ENCODE measurements around the gene ZMAT2. TPM values are rescaled to one million over a fixed set of nuclear protein-coding genes. Genes with fewer than 3 reads are reported as not detected.
"Not testable (repeated sequence)": the region's sequence is repeated elsewhere in the genome, so short reads cannot be mapped to it uniquely, and the experiment has no call there.

Gene ZMAT2, protein sequence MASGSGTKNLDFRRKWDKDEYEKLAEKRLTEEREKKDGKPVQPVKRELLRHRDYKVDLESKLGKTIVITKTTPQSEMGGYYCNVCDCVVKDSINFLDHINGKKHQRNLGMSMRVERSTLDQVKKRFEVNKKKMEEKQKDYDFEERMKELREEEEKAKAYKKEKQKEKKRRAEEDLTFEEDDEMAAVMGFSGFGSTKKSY
- total RNA-seq (100 to 1,000 TPM in 1 of 9 donors, 10 to 100 TPM in 8; 24.6 to 122 (median 51.4) TPM), polyA plus RNA-seq (100 to 1,000 TPM in 1 of 3 donors, 10 to 100 TPM in 2; 42.1 to 113 (median 82.8) TPM)
- long read RNA-seq, donor 1, transcript ZMAT2-201 (6 exons, 1,647 nt), result major isoform, 16 of 31 reads
- long read RNA-seq, donor 1, partial matches to known transcripts, result 15 of 31 reads
- long read RNA-seq, donor 1, other reads (novel, unspliced or antisense), result 0 of 31 reads
- long read RNA-seq, donor 2, transcript ZMAT2-201 (6 exons, 1,647 nt), result major isoform, 19 of 40 reads
- long read RNA-seq, donor 2, partial matches to known transcripts, result 21 of 40 reads
- long read RNA-seq, donor 2, other reads (novel, unspliced or antisense), result 0 of 40 reads
- long read RNA-seq, donor 3, transcript ZMAT2-201 (6 exons, 1,647 nt), result major isoform, 21 of 21 reads
- long read RNA-seq, donor 3, partial matches to known transcripts, result 0 of 21 reads
- long read RNA-seq, donor 3, other reads (novel, unspliced or antisense), result 0 of 21 reads
- long read RNA-seq, donor 4, transcript ZMAT2-201 (6 exons, 1,647 nt), result major isoform, 14 of 21 reads
- long read RNA-seq, donor 4, partial matches to known transcripts, result 7 of 21 reads
- long read RNA-seq, donor 4, other reads (novel, unspliced or antisense), result 0 of 21 reads
- long read RNA-seq, donor 5, transcript ZMAT2-201 (6 exons, 1,647 nt), result major isoform, 31 of 34 reads
- long read RNA-seq, donor 5, partial matches to known transcripts, result 0 of 34 reads
- long read RNA-seq, donor 5, other reads (novel, unspliced or antisense), result 3 of 34 reads
- long read RNA-seq, donor 6, transcript ZMAT2-201 (6 exons, 1,647 nt), result major isoform, 14 of 25 reads
- long read RNA-seq, donor 6, partial matches to known transcripts, result 9 of 25 reads
- long read RNA-seq, donor 6, other reads (novel, unspliced or antisense), result 2 of 25 reads
- long read RNA-seq, donor 7, transcript ZMAT2-201 (6 exons, 1,647 nt), result major isoform, 14 of 14 reads
- long read RNA-seq, donor 7, partial matches to known transcripts, result 0 of 14 reads
- long read RNA-seq, donor 7, other reads (novel, unspliced or antisense), result 0 of 14 reads
- long read RNA-seq, donor 8, transcript ZMAT2-201 (6 exons, 1,647 nt), result major isoform, 25 of 30 reads
- long read RNA-seq, donor 8, partial matches to known transcripts, result 5 of 30 reads
- long read RNA-seq, donor 8, other reads (novel, unspliced or antisense), result 0 of 30 reads
- long read RNA-seq, donor 9, transcript ZMAT2-201 (6 exons, 1,647 nt), result major isoform, 23 of 34 reads
- long read RNA-seq, donor 9, partial matches to known transcripts, result 11 of 34 reads
- long read RNA-seq, donor 9, other reads (novel, unspliced or antisense), result 0 of 34 reads
- long read RNA-seq, donor 10, transcript ZMAT2-201 (6 exons, 1,647 nt), result major isoform, 7 of 7 reads
- long read RNA-seq, donor 10, partial matches to known transcripts, result 0 of 7 reads
- long read RNA-seq, donor 10, other reads (novel, unspliced or antisense), result 0 of 7 reads

DNA sequence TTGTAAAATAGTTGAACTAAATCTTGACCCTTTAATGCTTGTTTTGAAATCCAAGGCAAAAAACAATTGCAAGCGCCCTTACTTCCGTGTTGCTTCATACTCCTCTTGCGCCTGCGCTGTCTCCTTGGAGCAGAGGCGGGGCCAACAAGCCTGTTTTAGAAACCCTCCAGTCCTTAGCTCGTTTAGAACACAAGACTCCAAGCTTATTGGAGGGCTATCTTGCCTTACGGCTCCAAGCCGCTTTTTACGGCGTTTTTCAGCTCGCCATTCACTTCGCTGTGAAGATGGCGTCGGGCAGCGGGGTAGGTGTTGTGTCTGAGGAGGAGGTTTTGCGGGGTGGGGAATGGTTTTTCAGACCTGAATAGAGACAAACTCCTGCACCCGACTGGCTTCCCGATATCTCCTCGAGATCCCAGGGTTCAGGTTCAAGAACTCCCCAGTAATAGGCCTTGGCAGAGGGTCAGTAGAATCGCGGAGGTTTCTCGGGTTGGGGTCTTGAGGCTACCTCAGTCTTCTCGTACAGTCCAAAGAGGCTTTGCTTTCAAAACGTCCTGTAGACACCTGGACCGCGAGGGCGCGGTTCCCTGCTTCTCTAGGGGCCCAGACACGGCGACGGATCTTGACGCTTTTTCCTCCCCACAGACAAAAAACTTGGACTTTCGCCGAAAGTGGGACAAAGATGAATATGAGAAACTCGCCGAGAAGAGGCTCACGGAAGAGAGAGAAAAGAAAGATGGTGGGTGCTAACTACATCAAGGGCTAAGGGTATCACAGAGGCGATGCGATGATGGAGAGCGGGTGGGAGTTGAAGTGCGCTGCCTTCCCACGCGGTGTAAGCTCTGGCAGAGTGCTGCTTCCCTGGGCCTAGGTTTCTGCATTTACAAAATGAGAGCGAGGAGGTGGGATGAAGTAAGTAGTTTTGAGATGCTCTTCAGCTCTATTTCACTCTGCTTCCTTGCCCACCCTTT, at the start of gene ZMAT2:
ZMAT2 (plus strand) TSS at position 271 of the 968 bp plus-strand sequence; CDS start at position 285, 14 bp downstream.
- 1 to 2% (median 1%) methylated on average over 37 to 44 of the region's 44 CpGs for WGBS, 4 donors
- H3K4me1 ChIP-seq (replicated peaks in 1 of 2), result peaks cover 9 to 15% of the 10 kb centered on the region in 2 donors
- H3K27ac ChIP-seq, result peak within 1 kb of the TSS in 4 of 5 donors; percentile 44 to 79 (median 54)
- no peaks in the 10 kb centered on the region for H3K9me3 ChIP-seq (replicated peaks in 1 of 3)
- peak; percentile 94 to 98 (median 96) for DNase-seq
- TF ChIP-seq, protein P1, sequence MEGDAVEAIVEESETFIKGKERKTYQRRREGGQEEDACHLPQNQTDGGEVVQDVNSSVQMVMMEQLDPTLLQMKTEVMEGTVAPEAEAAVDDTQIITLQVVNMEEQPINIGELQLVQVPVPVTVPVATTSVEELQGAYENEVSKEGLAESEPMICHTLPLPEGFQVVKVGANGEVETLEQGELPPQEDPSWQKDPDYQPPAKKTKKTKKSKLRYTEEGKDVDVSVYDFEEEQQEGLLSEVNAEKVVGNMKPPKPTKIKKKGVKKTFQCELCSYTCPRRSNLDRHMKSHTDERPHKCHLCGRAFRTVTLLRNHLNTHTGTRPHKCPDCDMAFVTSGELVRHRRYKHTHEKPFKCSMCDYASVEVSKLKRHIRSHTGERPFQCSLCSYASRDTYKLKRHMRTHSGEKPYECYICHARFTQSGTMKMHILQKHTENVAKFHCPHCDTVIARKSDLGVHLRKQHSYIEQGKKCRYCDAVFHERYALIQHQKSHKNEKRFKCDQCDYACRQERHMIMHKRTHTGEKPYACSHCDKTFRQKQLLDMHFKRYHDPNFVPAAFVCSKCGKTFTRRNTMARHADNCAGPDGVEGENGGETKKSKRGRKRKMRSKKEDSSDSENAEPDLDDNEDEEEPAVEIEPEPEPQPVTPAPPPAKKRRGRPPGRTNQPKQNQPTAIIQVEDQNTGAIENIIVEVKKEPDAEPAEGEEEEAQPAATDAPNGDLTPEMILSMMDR (IDR thresholded peaks at IDR 0.05), result no peak
- TF ChIP-seq POLR2A (IDR thresholded peaks at IDR 0.05), result peak; percentile 25 to 79
- intact Hi-C loops (cut with DNase I), result no loop called here
- peak within 1 kb of the TSS in 3 of 4 donors; percentile 12 to 85 (median 66) for H3K4me3 ChIP-seq
- H3K27me3 ChIP-seq, result no peaks in the 10 kb centered on the region
- peaks cover 0 to 80% of the 10 kb centered on the region in 2 donors for H3K36me3 ChIP-seq (replicated peaks in 1 of 2)

DNA sequence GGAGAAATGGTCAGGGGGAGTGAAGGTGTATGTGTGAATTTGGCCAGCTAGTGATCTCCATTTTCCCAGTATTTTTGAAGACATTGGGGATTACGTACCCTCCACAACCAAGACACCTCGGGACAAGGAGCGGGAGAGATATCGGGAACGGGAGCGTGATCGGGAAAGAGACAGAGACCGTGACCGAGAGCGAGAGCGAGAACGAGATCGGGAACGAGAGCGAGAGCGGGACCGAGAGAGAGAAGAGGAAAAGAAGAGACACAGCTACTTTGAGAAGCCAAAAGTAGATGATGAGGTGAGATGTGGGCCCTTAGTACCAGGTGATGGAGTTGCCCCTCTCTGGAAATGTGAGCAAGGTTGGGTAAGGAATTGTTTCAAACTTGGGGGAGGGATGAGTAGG, 41.4 kb upstream of the ZMAT2 start:
- Histone ChIP-seq H3K36me3 (replicated peaks in 1 of 2) (peaks cover 0 to 96% of the 10 kb centered on the region in 2 donors), H3K4me1 (replicated peaks in 1 of 2) (peaks cover 0 to 5% of the 10 kb centered on the region in 2 donors), H3K27me3 (no peaks in the 10 kb centered on the region), H3K27ac (no peak overlapping the region), H3K9me3 (replicated peaks in 1 of 3) (no peaks in the 10 kb centered on the region), H3K4me3 (no peak overlapping the region)
- WGBS, 4 donors, result 93 to 98% (median 97%) methylated on average over 17 of the region's 17 CpGs
- TF ChIP-seq, protein P1 (IDR thresholded peaks at IDR 0.05), result no peak
- no peak for TF ChIP-seq POLR2A (IDR thresholded peaks at IDR 0.05)
- intact Hi-C loops (cut with DNase I), result no loop called here
- DNase-seq, result no peak

GRCh38 chr5:140660371-140660770, 39.9 kb upstream of the ZMAT2 start:
- H3K27ac ChIP-seq; intact Hi-C loops (cut with DNase I); DNase-seq; H3K27me3 ChIP-seq; H3K4me1 ChIP-seq (replicated peaks in 1 of 2); H3K9me3 ChIP-seq (replicated peaks in 1 of 3); H3K4me3 ChIP-seq: not testable (repeated sequence)
- peaks cover 0 to 81% of the 10 kb centered on the region in 2 donors for H3K36me3 ChIP-seq (replicated peaks in 1 of 2)
- 82 to 90% (median 88%) methylated on average over 6 of the region's 6 CpGs for WGBS, 4 donors

All from adrenal gland (tissue), 19 donors.